Sigmoid colon (tissue), 7 donors: ENCODE measurements around the gene AFAP1. TPM values are rescaled to one million over a fixed set of nuclear protein-coding genes. Genes with fewer than 3 reads are reported as not detected.

ENCODE experiments used
- DNase-seq: peaks from one replicate; pipeline ENCODE4 v3.0.0-alpha.2; 2019
- H3K27ac ChIP-seq, 4 donors: fragments of 200-600 bp; sonication (generic); one replicate each; pipeline ENCODE4 v1.5.1; 2016 to 2019; ENCODE audit warnings: mild to moderate bottlenecking in 1 of 4
- H3K27me3 ChIP-seq, 3 donors: fragments of 200-600 bp; sonication (generic); one replicate each; pipeline ENCODE4 v1.5.1; 2019; ENCODE audit warnings: mild to moderate bottlenecking in 1 of 3
- H3K36me3 ChIP-seq, 4 donors: fragments of 200-600 bp; sonication (generic); one replicate each; pipeline ENCODE4 v1.5.1; 2016 to 2019
- H3K4me1 ChIP-seq, 4 donors: fragments of 200-600 bp; sonication (generic); one replicate each; pipeline ENCODE4 v1.5.1; 2017 to 2019
- H3K4me3 ChIP-seq, 4 donors: fragments of 200-600 bp; sonication (generic); one replicate each; pipeline ENCODE4 v1.5.1; 2017 to 2019; ENCODE audit warnings: mild to moderate bottlenecking in 2 of 4, moderate library complexity in 1 of 4
- H3K9me3 ChIP-seq, 4 donors: fragments of 200-600 bp in 3 of 4; sonication (generic) in 3 of 4; one replicate each; pipeline versions ENCODE4 v1.5.1 to v1.6.1; 2013 to 2019
- CTCF ChIP-seq, 4 experiments: fragments of 450-650 bp in 3 of 4; fragments of 200-600 bp in 1 of 4; IDR thresholded peaks; one replicate each; pipeline ENCODE4 v1.5.1; 2016 to 2019; ENCODE audit warnings: antibody characterized with exemption in 4 of 4, mild to moderate bottlenecking in 3 of 4, moderate library complexity in 2 of 4
- EP300 ChIP-seq, 4 donors: sonication (generic); formaldehyde crosslinking; IDR thresholded peaks; one replicate each; pipeline ENCODE4 v1.6.1; 2017; ENCODE audit warnings: antibody characterized with exemption in 4 of 4
- POLR2A ChIP-seq, 2 donors: fragments of 450-650 bp; IDR thresholded peaks; one replicate each; pipeline ENCODE4 v1.6.1; 2016; ENCODE audit warnings: antibody characterized with exemption in 2 of 2, mild to moderate bottlenecking in 2 of 2, moderate library complexity in 2 of 2
- POLR2AphosphoS5 ChIP-seq, 4 donors: sonication (generic); formaldehyde crosslinking; IDR thresholded peaks; one replicate each; pipeline ENCODE4 v1.6.1; 2017; ENCODE audit warnings: antibody characterized with exemption in 4 of 4
- WGBS, 2 donors: extraction: QIAGEN DNeasy Blood & Tissue Kit; methylation state at CpG; one replicate each; pipeline ENCODE4 v1.1.7; 2013; 5-methylcytosine and 5-hydroxymethylcytosine counted together
- intact Hi-C: fragments of 100-400 bp; cut with DNase I; formaldehyde crosslinking; loops from one replicate; pipeline ENCODE4 v1.15.1; 2023
- polyA plus RNA-seq, 3 donors: library from polyadenylated mRNA; stranded (reverse); fragments of 200-250 nt; gene quantifications; one replicate each; pipeline ENCODE4 v1.2.3, GENCODE V29; 2013
- total RNA-seq, 4 donors: library from RNA; depleted of rRNA; stranded (reverse); fragments of >200 nt; gene quantifications; one replicate each; pipeline ENCODE4 v1.1.0, GENCODE V29; 2016
- donor health status: healthy with polysubstance abuse.
- donor health status: Bipolar disorder and iron deficiency.
- donor health status: healthy.

AFAP1 gene
- total and polyA plus RNA-seq, 7 donors: 7.6 to 51.3 (median 24.0) TPM

DNA sequence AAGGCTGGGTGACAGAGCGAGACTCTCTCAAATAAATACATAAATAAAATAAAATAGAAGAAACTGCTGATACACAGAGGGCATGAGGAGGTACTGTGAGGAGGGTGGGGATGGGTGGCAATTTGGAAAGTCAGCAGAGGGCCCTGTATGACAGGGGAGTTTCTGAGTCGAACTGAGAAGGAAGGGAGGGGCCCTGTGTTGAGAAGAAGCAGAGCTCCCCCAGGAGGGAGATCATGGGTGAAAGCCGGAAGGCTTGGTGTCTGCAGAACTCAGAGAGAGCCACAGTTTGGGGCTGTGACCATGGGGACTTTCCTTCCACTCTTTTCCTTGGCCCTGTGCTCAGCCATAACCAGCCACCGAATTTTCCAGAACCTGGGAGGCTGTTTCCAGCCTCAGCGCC is 24.8 kb upstream of the AFAP1 start:
- no peaks in the 10 kb centered on the region for H3K9me3 ChIP-seq
- no peaks in the 10 kb centered on the region for H3K36me3 ChIP-seq
- 78 to 79% methylated on average over 5 of the region's 5 CpGs for WGBS, 2 donors
- no peak for DNase-seq
- H3K4me3 ChIP-seq: no peak overlapping the region
- H3K4me1 ChIP-seq: peaks cover 0 to 66% (median 55%) of the 10 kb centered on the region in 4 donors
- H3K27ac ChIP-seq: peak overlapping the region; percentile 44 to 79 (median 54)
- no peaks in the 10 kb centered on the region for H3K27me3 ChIP-seq
- intact Hi-C loops: loop anchor here (5.0 kb wide), 1 partner anchor 77 kb away; no protein-coding TSS in a partner anchor
- TF ChIP-seq POLR2A (IDR thresholded peaks at IDR 0.05): no peak
- TF ChIP-seq EP300 (IDR thresholded peaks at IDR 0.05): no peak
- TF ChIP-seq POLR2AphosphoS5 (IDR thresholded peaks at IDR 0.05): no peak
- TF ChIP-seq CTCF (IDR thresholded peaks at IDR 0.05): no peak

DNA sequence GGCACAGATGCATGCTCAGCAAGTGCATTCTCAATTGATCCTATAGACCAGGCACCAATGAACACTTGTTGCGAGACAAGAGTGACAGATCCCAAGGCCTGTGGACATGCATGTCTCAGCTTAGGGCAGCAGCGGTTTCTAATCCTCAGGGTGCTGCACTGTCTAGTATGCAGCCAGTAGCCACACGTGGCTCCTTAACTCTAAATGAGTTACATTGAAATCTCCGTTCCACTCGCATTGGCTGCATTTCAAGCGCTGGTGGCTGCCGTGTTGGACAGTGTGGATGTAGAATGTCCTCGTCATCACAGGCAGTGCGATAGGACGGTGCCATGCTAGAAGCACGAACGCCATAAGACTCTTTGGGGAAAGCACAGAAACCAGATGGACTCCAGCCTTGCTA is 24.0 kb upstream of the AFAP1 start:
- DNase-seq: no peak
- intact Hi-C loops: loop anchor here (5.0 kb wide), 1 partner anchor 76 kb away; no protein-coding TSS in a partner anchor
- Histone ChIP-seq H3K27ac (no peak overlapping the region), H3K36me3 (no peaks in the 10 kb centered on the region), H3K27me3 (no peaks in the 10 kb centered on the region), H3K4me3 (no peak overlapping the region), H3K4me1 (peaks cover 0 to 66% (median 51%) of the 10 kb centered on the region in 4 donors), H3K9me3 (no peaks in the 10 kb centered on the region)
- WGBS, 2 donors: 96 to 97% methylated on average over 12 of the region's 12 CpGs
- TF ChIP-seq POLR2A (IDR thresholded peaks at IDR 0.05) (no peak), POLR2AphosphoS5 (IDR thresholded peaks at IDR 0.05) (no peak), EP300 (IDR thresholded peaks at IDR 0.05) (no peak), CTCF (IDR thresholded peaks at IDR 0.05) (no peak)

DNA sequence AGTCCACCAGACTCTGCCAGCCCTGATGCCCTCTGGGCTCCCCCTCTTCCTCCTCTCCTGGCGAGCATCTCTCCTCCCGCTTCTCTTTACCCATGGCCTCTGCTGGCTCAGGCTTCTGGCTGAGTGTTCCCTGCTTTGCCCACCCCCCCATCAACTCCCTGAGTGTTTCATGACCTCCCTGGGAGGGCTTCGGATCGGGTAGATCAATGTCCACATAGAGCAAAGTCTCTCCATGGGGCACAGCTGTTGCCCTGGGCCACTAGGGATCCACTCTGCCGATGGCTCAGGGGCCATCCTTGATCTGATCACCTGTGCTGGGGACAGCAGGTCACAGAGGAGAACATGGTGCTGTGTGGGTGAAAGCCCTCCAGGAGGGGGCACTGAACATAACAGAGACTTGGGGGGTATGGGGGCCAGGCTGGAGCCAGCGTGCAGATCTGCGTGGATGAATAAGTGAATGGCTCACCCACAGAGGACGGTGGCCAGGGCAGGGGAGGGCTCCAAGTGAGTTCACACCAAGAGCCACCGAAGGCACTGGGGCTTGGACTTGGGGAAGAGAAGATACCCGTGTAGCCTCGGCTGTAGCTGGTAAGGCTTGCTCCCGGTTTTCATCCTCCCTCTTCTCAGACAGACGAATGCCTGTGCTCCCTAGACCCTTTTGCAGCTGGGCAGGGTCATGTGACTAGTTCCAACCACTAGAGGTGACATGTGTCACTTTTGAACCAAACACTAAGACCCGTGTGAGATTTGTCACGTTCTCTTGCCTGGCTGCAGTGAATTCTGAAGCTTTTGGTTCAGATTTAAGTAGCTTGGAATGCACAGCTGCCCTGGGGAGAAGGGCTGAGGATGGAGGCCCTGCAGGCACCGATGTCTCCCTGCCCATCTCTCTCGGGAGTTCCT is 23.2 kb upstream of the AFAP1 start:
- no peak for TF ChIP-seq CTCF (IDR thresholded peaks at IDR 0.05)
- no peak for TF ChIP-seq EP300 (IDR thresholded peaks at IDR 0.05)
- no peak for TF ChIP-seq POLR2AphosphoS5 (IDR thresholded peaks at IDR 0.05)
- TF ChIP-seq POLR2A (IDR thresholded peaks at IDR 0.05): no peak
- Histone ChIP-seq H3K27me3 (no peaks in the 10 kb centered on the region), H3K4me3 (no peak overlapping the region), H3K36me3 (no peaks in the 10 kb centered on the region), H3K27ac (no peak overlapping the region), H3K9me3 (no peaks in the 10 kb centered on the region), H3K4me1 (peaks cover 0 to 58% (median 47%) of the 10 kb centered on the region in 4 donors)
- DNase-seq: no peak
- 82 to 90% methylated on average over 17 of the region's 17 CpGs for WGBS, 2 donors
- intact Hi-C loops: loop anchor here (5.0 kb wide), 1 partner anchor 76 kb away; no protein-coding TSS in a partner anchor

DNA sequence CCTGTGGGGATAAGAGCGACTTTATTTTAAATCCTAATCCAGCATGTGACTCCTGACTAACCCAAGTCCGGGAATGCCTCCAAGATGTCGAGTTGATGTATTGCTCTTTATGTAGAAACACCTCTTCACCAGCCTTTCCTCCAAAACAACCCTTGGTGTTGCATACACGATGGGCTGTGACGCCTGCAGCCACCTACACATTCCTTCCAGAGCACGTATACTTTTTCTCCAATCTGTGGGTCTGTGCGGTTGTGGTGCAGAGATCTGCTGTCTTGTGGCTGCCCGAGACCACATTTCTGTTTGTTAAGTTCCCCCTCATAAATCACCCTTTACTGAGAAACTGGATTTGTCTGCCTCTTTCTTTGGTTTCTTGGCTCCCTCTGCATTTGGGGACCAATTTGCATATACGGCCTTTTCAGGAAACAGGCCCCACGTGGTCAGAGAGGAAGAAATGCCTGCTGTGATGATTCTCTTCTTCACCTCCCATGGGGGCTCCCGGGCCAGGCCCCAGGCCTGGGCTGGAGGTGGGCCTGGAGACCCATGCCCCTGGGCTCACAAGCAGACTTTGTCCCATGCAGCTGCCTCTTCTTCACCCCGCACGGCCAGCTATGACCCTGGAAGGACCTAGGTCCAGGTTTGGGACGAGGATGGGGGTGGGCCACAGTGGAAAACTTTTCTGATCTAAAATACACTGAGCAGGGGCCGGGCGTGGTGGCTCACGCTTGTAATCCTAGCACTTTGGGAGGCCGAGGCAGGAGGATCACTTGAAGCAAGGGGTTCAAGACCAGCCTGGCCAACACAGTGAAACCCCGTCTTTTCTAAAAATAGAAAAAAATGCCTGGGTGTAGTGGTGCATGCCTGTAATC is 21.4 kb upstream of the AFAP1 start:
- no peaks in the 10 kb centered on the region for H3K27me3 ChIP-seq
- no peak overlapping the region for H3K4me3 ChIP-seq
- peak; percentile 94 for DNase-seq
- no peaks in the 10 kb centered on the region for H3K9me3 ChIP-seq
- H3K27ac ChIP-seq: peak overlapping the region; percentile 87 to 94 (median 89)
- TF ChIP-seq POLR2A (IDR thresholded peaks at IDR 0.05): no peak
- TF ChIP-seq CTCF (IDR thresholded peaks at IDR 0.05): no peak
- peak; percentile 74 to 90 (median 85) for TF ChIP-seq POLR2AphosphoS5 (IDR thresholded peaks at IDR 0.05)
- peak in 2 of 4 donors; percentile 79 to 86 for TF ChIP-seq EP300 (IDR thresholded peaks at IDR 0.05)
- intact Hi-C loops: loop anchor here (2.0 to 5.0 kb wide), 2 partner anchors 22 to 74 kb away; partner anchors contain the start of gene AFAP1
- whole genome bisulfite sequencing, 2 donors: 46 to 66% methylated on average over 19 of the region's 19 CpGs
- peaks cover 0 to 52% (median 44%) of the 10 kb centered on the region in 4 donors for H3K4me1 ChIP-seq
- H3K36me3 ChIP-seq: no peaks in the 10 kb centered on the region
